ENCODE results near the gene DKKL1. TPM values are rescaled to one million over a fixed set of nuclear protein-coding genes. Genes with fewer than 3 reads are reported as not detected.

The DKKL1 gene
- total RNA-seq, 4 donors from 2014 or later = not detected

DNA sequence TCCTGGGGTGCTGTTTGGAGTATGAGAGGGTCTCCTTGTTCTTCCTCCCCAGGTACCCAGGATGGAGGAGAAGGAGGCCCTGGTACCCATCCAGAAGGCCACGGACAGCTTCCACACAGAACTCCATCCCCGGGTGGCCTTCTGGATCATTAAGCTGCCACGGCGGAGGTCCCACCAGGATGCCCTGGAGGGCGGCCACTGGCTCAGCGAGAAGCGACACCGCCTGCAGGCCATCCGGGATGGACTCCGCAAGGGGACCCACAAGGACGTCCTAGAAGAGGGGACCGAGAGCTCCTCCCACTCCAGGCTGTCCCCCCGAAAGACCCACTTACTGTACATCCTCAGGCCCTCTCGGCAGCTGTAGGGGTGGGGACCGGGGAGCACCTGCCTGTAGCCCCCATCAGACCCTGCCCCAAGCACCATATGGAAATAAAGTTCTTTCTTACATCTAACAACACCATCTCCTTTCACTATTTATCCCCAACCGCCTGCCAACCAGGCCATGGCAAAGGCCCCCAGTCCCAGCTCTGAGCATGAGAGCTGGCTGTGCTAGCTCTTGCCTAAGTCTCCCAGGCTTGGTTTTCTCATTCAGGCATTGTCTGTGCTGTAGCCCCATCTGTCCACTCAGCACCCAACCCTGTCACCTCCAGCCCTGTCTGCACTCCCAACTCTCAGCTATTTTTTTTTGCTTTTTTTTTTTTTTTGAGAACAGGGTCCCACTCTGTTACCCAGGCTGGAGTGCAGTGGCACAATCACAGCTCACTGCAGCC lies 11.2 kb downstream of the DKKL1 start:
- H3K36me3 ChIP-seq = no peaks in the 10 kb centered on the region
- TF ChIP-seq EP300 (IDR thresholded peaks at IDR 0.05) (no peak), POLR2A (IDR thresholded peaks at IDR 0.05) (no peak)
- TF ChIP-seq, protein P1, sequence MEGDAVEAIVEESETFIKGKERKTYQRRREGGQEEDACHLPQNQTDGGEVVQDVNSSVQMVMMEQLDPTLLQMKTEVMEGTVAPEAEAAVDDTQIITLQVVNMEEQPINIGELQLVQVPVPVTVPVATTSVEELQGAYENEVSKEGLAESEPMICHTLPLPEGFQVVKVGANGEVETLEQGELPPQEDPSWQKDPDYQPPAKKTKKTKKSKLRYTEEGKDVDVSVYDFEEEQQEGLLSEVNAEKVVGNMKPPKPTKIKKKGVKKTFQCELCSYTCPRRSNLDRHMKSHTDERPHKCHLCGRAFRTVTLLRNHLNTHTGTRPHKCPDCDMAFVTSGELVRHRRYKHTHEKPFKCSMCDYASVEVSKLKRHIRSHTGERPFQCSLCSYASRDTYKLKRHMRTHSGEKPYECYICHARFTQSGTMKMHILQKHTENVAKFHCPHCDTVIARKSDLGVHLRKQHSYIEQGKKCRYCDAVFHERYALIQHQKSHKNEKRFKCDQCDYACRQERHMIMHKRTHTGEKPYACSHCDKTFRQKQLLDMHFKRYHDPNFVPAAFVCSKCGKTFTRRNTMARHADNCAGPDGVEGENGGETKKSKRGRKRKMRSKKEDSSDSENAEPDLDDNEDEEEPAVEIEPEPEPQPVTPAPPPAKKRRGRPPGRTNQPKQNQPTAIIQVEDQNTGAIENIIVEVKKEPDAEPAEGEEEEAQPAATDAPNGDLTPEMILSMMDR (IDR thresholded peaks at IDR 0.05) = no peak
- DNase-seq (ENCODE audit: low spot score in 2 of 2) = no peak
- H3K4me1 ChIP-seq = no peaks in the 10 kb centered on the region
- no peak overlapping the region for H3K27ac ChIP-seq
- no peak overlapping the region for H3K4me3 ChIP-seq
- peaks cover 0 to 6% (median 0%) of the 10 kb centered on the region in 4 donors for H3K9me3 ChIP-seq
- 84 to 92% methylated on average over 4 to 15 of the region's 16 CpGs for WGBS, 2 donors
- H3K27me3 ChIP-seq = no peaks in the 10 kb centered on the region

GRCh38 chr19:49378512-49378911 lies 14.8 kb downstream of the DKKL1 start:
- Histone ChIP-seq H3K27me3 (no peaks in the 10 kb centered on the region), H3K9me3 (peaks cover 0 to 22% (median 5%) of the 10 kb centered on the region in 4 donors), H3K4me1 (no peaks in the 10 kb centered on the region), H3K4me3 (no peak overlapping the region), H3K27ac (no peak overlapping the region), H3K36me3 (no peaks in the 10 kb centered on the region)
- 60 to 65% methylated on average over 3 of the region's 3 CpGs for WGBS, 2 donors
- TF ChIP-seq, protein P1 (IDR thresholded peaks at IDR 0.05) = no peak
- TF ChIP-seq POLR2A (IDR thresholded peaks at IDR 0.05) (no peak), EP300 (IDR thresholded peaks at IDR 0.05) (no peak)
- no peak for DNase-seq (ENCODE audit: low spot score in 2 of 2)

DNA sequence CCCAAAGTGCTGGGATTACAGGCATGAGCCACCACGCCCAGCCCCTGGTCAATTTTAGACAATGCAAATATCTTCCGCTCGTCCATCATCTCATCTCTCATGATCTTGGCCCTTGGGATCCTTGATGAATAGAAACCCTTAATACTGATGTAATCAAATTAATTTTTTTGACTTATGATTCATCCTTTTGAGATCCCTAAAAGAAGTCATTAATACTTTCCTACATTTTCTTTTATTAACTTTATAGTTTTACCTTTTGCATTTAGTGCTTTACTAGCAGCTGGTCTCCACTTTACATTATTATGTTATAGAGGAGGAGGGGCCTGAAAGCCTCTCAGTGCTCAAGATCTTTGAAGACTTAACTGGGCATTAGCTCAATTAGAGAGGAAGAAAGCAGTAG lies 16.7 kb downstream of the DKKL1 start:
- Histone ChIP-seq H3K27ac (no peak overlapping the region), H3K9me3 (peaks cover 0 to 22% (median 5%) of the 10 kb centered on the region in 4 donors), H3K27me3 (no peaks in the 10 kb centered on the region), H3K36me3 (no peaks in the 10 kb centered on the region), H3K4me1 (no peaks in the 10 kb centered on the region), H3K4me3 (no peak overlapping the region)
- TF ChIP-seq POLR2A (IDR thresholded peaks at IDR 0.05) (no peak), EP300 (IDR thresholded peaks at IDR 0.05) (no peak)
- TF ChIP-seq, protein P1 (IDR thresholded peaks at IDR 0.05) = no peak
- 83 to 87% methylated on average over 3 of the region's 3 CpGs for WGBS, 2 donors
- no peak for DNase-seq (ENCODE audit: low spot score in 2 of 2)

GRCh38 chr19:49382639-49383038 lies 19.0 kb downstream of the DKKL1 start:
- TF ChIP-seq, protein P1 (IDR thresholded peaks at IDR 0.05) = no peak
- no peak for TF ChIP-seq POLR2A (IDR thresholded peaks at IDR 0.05)
- DNase-seq (ENCODE audit: low spot score in 2 of 2) = no peak
- Histone ChIP-seq H3K9me3 (peaks cover 0 to 22% (median 5%) of the 10 kb centered on the region in 4 donors), H3K36me3 (no peaks in the 10 kb centered on the region), H3K27me3 (peaks cover 0 to 3% of the 10 kb centered on the region in 2 donors), H3K4me3 (no peak overlapping the region), H3K4me1 (no peaks in the 10 kb centered on the region), H3K27ac (no peak overlapping the region)
- 89 to 94% methylated on average over 5 of the region's 5 CpGs for WGBS, 2 donors

GRCh38 chr19:49383599-49383998 lies 19.9 kb downstream of the DKKL1 start:
- H3K4me1 ChIP-seq = no peaks in the 10 kb centered on the region
- TF ChIP-seq, protein P1 (IDR thresholded peaks at IDR 0.05) = no peak
- TF ChIP-seq EP300 (IDR thresholded peaks at IDR 0.05) (no peak), POLR2A (IDR thresholded peaks at IDR 0.05) (no peak)
- peaks cover 0 to 9% of the 10 kb centered on the region in 2 donors for H3K27me3 ChIP-seq
- no peaks in the 10 kb centered on the region for H3K36me3 ChIP-seq
- DNase-seq (ENCODE audit: low spot score in 2 of 2) = no peak
- WGBS, 2 donors = 2 to 90% methylated on average over 1 of the region's 1 CpG
- H3K9me3 ChIP-seq = peaks cover 0 to 22% (median 5%) of the 10 kb centered on the region in 4 donors
- H3K27ac ChIP-seq = no peak overlapping the region
- no peak overlapping the region for H3K4me3 ChIP-seq
